NOMO-1 (cell line): ENCODE results near the gene PRDM16.

ENCODE experiments used
- DNase-seq, 2 experiments: peaks; one replicate each; lab custom pipeline; 2025; ENCODE audit not compliant: unreplicated experiment in 2 of 2; lab: John Stamatoyannopoulos, UW

Gene PRDM16

GRCh38 chr1:3345792-3346191 is 276.8 kb downstream of the PRDM16 start:
- DNase-seq = no peak

GRCh38 chr1:3346478-3346877 is 277.5 kb downstream of the PRDM16 start:
- no peak for DNase-seq

GRCh38 chr1:3347257-3348020 is 278.4 kb downstream of the PRDM16 start:
- DNase-seq = no peak

GRCh38 chr1:3348196-3348865 is 279.3 kb downstream of the PRDM16 start:
- DNase-seq = no peak

GRCh38 chr1:3349161-3349967 is 280.4 kb downstream of the PRDM16 start:
- DNase-seq = no peak

- no peak for DNase-seq
Observed at GRCh38 chr1:3349968-3350299, 280.9 kb downstream of the PRDM16 start.

GRCh38 chr1:3350506-3351261 is 281.7 kb downstream of the PRDM16 start:
- no peak for DNase-seq

GRCh38 chr1:3351449-3352298 is 282.7 kb downstream of the PRDM16 start:
- DNase-seq = no peak

GRCh38 chr1:3352299-3352951 is 283.4 kb downstream of the PRDM16 start:
- no peak for DNase-seq

GRCh38 chr1:3352952-3353331 is 283.9 kb downstream of the PRDM16 start:
- DNase-seq = no peak

- no peak for DNase-seq
Observed at GRCh38 chr1:3353876-3354275, 284.9 kb downstream of the PRDM16 start.

GRCh38 chr1:3355089-3355488 is 286.1 kb downstream of the PRDM16 start:
- DNase-seq = no peak

- DNase-seq = no peak
Observed at GRCh38 chr1:3355894-3356826, 287.2 kb downstream of the PRDM16 start.

GRCh38 chr1:3356827-3357460 is 287.9 kb downstream of the PRDM16 start:
- no peak for DNase-seq

- no peak for DNase-seq
Observed at GRCh38 chr1:3357526-3358297, 288.7 kb downstream of the PRDM16 start.

GRCh38 chr1:3359351-3359750 is 290.3 kb downstream of the PRDM16 start:
- no peak for DNase-seq

GRCh38 chr1:3359756-3360440 is 290.9 kb downstream of the PRDM16 start:
- DNase-seq = no peak
